Endothelial cell (in vitro differentiated cells): ENCODE measurements around the gene APOBEC3C. TPM values are rescaled to one million over a fixed set of nuclear protein-coding genes. Genes with fewer than 3 reads are reported as not detected.
"Not testable (repeated sequence)": the region's sequence is repeated elsewhere in the genome, so short reads cannot be mapped to it uniquely, and the experiment has no call there.

ENCODE experiments used
- DNase-seq: peaks from one replicate; pipeline ENCODE4 v3.0.0; 2021; ENCODE audit warnings: low spot score
- H3K27ac Mint-ChIP-seq: one replicate; pipeline ENCODE4 v1.8.0; 2021; ENCODE audit warnings: mixed read lengths, inconsistent platforms; ENCODE audit not compliant: unreplicated experiment
- H3K27me3 Mint-ChIP-seq: one replicate; pipeline ENCODE4 v1.8.0; 2021; ENCODE audit warnings: mild to moderate bottlenecking, moderate library complexity, mixed read lengths, inconsistent platforms; ENCODE audit not compliant: unreplicated experiment
- H3K36me3 Mint-ChIP-seq: one replicate; pipeline ENCODE4 v1.8.0; 2021; ENCODE audit warnings: mild to moderate bottlenecking, low read depth, mixed read lengths, inconsistent platforms; ENCODE audit not compliant: unreplicated experiment
- H3K4me1 Mint-ChIP-seq: one replicate; pipeline ENCODE4 v1.8.0; 2021; ENCODE audit warnings: mild to moderate bottlenecking, mixed read lengths, inconsistent platforms; ENCODE audit not compliant: unreplicated experiment
- H3K4me3 Mint-ChIP-seq: one replicate; pipeline ENCODE4 v1.8.0; 2021; ENCODE audit warnings: mild to moderate bottlenecking, mixed read lengths, inconsistent platforms; ENCODE audit not compliant: unreplicated experiment
- H3K9me3 Mint-ChIP-seq: one replicate; pipeline ENCODE4 v1.8.0; 2021; ENCODE audit warnings: mixed read lengths, inconsistent platforms; ENCODE audit not compliant: unreplicated experiment
- CTCF ChIP-seq: fragments of 200-600 bp; sonication (generic); IDR thresholded peaks from one replicate; pipeline ENCODE4 v1.5.0; 2021; ENCODE audit warnings: antibody characterized with exemption; ENCODE audit not compliant: unreplicated experiment
- total RNA-seq: library from RNA; stranded (reverse); fragmentation: NEBNext Ultra II Directional; extraction: Animal tissue kit (Norgen Biotek cat#: 25700); gene quantifications from one replicate; pipeline ENCODE4 v1.2.1, GENCODE V29; 2021; ENCODE audit not compliant: unreplicated experiment

APOBEC3C gene
- total RNA-seq, 1 donor from 2014 or later = 10.9 TPM

- Mint-ChIP-seq H3K4me1 (peaks cover 37% of the 10 kb centered on the region), H3K27ac (peak overlapping the region; percentile 81), H3K4me3 (peak overlapping the region; percentile 93), H3K9me3 (no peaks in the 10 kb centered on the region), H3K27me3 (peaks cover 5% of the 10 kb centered on the region), H3K36me3 (peaks cover 6% of the 10 kb centered on the region)
- TF ChIP-seq CTCF = no peak
- no peak for DNase-seq
These were observed 25.5 kb downstream of the APOBEC3C start for GRCh38 chr22:39039306-39040126.

GRCh38 chr22:39040155-39040537 is 26.1 kb downstream of the APOBEC3C start:
- peak overlapping the region; percentile 93 for H3K4me3 Mint-ChIP-seq
- H3K36me3 Mint-ChIP-seq, H3K9me3 Mint-ChIP-seq, H3K27me3 Mint-ChIP-seq, DNase-seq: not testable (repeated sequence)
- H3K27ac Mint-ChIP-seq = peak overlapping the region; percentile 81
- peaks cover 37% of the 10 kb centered on the region for H3K4me1 Mint-ChIP-seq

- peak within 1 kb of the TSS; percentile 86 for H3K27ac Mint-ChIP-seq
- H3K4me3 Mint-ChIP-seq = peak within 1 kb of the TSS; percentile 95
- H3K9me3 Mint-ChIP-seq, H3K36me3 Mint-ChIP-seq, H3K27me3 Mint-ChIP-seq: not testable (repeated sequence)
- H3K4me1 Mint-ChIP-seq = peaks cover 37% of the 10 kb centered on the region
- peak; percentile 71 for DNase-seq
These were observed 26.7 kb downstream of the APOBEC3C start, which contains the start of gene APOBEC3F for GRCh38 chr22:39040538-39041296. TSS of gene APOBEC3F (plus strand) at chr22:39040864. CDS start at chr22:39040961, 97 bp downstream.

- peaks cover 10% of the 10 kb centered on the region for H3K36me3 Mint-ChIP-seq
- TF ChIP-seq CTCF = no peak
- peaks cover 34% of the 10 kb centered on the region for H3K4me1 Mint-ChIP-seq
- peak overlapping the region; percentile 18 for H3K27ac Mint-ChIP-seq
- H3K4me3 Mint-ChIP-seq = peak overlapping the region; percentile 95
- no peak for DNase-seq
- peaks cover 5% of the 10 kb centered on the region for H3K27me3 Mint-ChIP-seq
- no peaks in the 10 kb centered on the region for H3K9me3 Mint-ChIP-seq
These were observed 27.9 kb downstream of the APOBEC3C start for GRCh38 chr22:39041908-39042307.

GRCh38 chr22:39043063-39043462 is 29.0 kb downstream of the APOBEC3C start:
- H3K4me3 Mint-ChIP-seq, H3K27me3 Mint-ChIP-seq, H3K27ac Mint-ChIP-seq, H3K9me3 Mint-ChIP-seq, H3K36me3 Mint-ChIP-seq, DNase-seq: not testable (repeated sequence)
- peaks cover 33% of the 10 kb centered on the region for H3K4me1 Mint-ChIP-seq

- not testable (repeated sequence) for DNase-seq, H3K36me3 Mint-ChIP-seq, H3K4me3 Mint-ChIP-seq, H3K27me3 Mint-ChIP-seq, H3K27ac Mint-ChIP-seq, H3K9me3 Mint-ChIP-seq
- H3K4me1 Mint-ChIP-seq = peaks cover 19% of the 10 kb centered on the region
These were observed 31.1 kb downstream of the APOBEC3C start for GRCh38 chr22:39045136-39045535.

- not testable (repeated sequence) for H3K36me3 Mint-ChIP-seq
These were observed 35.4 kb downstream of the APOBEC3C start for GRCh38 chr22:39049486-39049885.

GRCh38 chr22:39051844-39052495 is 37.9 kb downstream of the APOBEC3C start:
- not testable (repeated sequence) for DNase-seq, H3K9me3 Mint-ChIP-seq

More at GRCh38 chr22:39049486-39049885, 35.4 kb downstream of the APOBEC3C start:
- not testable (repeated sequence) for H3K9me3 Mint-ChIP-seq, DNase-seq, H3K4me3 Mint-ChIP-seq, H3K27ac Mint-ChIP-seq, H3K4me1 Mint-ChIP-seq, H3K27me3 Mint-ChIP-seq

More at GRCh38 chr22:39051844-39052495, 37.9 kb downstream of the APOBEC3C start:
- not testable (repeated sequence) for H3K4me3 Mint-ChIP-seq, H3K36me3 Mint-ChIP-seq, H3K27me3 Mint-ChIP-seq, H3K4me1 Mint-ChIP-seq, H3K27ac Mint-ChIP-seq
